BJ (cell line): Measurements from ENCODE around the gene ZDHHC11. TPM values are rescaled to one million over a fixed set of nuclear protein-coding genes. Genes with fewer than 3 reads are reported as not detected.
"Not testable (repeated sequence)": the region's sequence is repeated elsewhere in the genome, so short reads cannot be mapped to it uniquely, and the experiment has no call there.

ENCODE experiments used
- CTCF ChIA-PET: fragments of 350-600 bp; formaldehyde crosslinking; extraction: SDS; loops from one replicate; lab custom pipeline; 2021; ENCODE audit warnings: antibody characterized with exemption, inconsistent platforms; lab: Yijun Ruan, JAX
- POLR2A ChIA-PET: fragments of 300-600 bp; sonication (Branson Sonifier 250); formaldehyde crosslinking; extraction: SDS; loops from one replicate; lab custom pipeline; 2021; ENCODE audit warnings: antibody characterized with exemption; lab: Charles Lee
- DNase-seq: peaks from one replicate; pipeline ENCODE4 v3.0.0-alpha.2; 2011; ENCODE audit warnings: low read depth
- H3K27me3 ChIP-seq: 2 replicates; pipeline ENCODE4 v1.6.0; 2011; ENCODE audit warnings: low read length; ENCODE audit not compliant: control insufficient read depth, insufficient read depth
- H3K36me3 ChIP-seq: 2 replicates; pipeline ENCODE4 v1.5.1; 2011; ENCODE audit warnings: low read length; ENCODE audit not compliant: control insufficient read depth, insufficient read depth
- H3K4me3 ChIP-seq: 2 replicates; pipeline ENCODE4 v1.5.1; 2011; ENCODE audit warnings: low read depth, mild to moderate bottlenecking, control low read depth, low read length
- polyA plus RNA-seq: library from polyadenylated mRNA; depleted of rRNA; stranded (reverse); fragments of >200 nt; gene quantifications from 2 replicates; pipeline ENCODE4 v1.2.3, GENCODE V29; 2011
- TF ChIP-seq, protein P1 (sequence below): IDR thresholded peaks from 2 replicates; pipeline ENCODE4 v1.5.1; 2011; ENCODE audit warnings: low read depth, mild to moderate bottlenecking, control low read depth, inconsistent platforms, low read length, moderate library complexity; ENCODE audit not compliant: insufficient read depth

ZDHHC11 gene
- polyA plus RNA-seq, 1 experiment = 0.15 TPM

DNA sequence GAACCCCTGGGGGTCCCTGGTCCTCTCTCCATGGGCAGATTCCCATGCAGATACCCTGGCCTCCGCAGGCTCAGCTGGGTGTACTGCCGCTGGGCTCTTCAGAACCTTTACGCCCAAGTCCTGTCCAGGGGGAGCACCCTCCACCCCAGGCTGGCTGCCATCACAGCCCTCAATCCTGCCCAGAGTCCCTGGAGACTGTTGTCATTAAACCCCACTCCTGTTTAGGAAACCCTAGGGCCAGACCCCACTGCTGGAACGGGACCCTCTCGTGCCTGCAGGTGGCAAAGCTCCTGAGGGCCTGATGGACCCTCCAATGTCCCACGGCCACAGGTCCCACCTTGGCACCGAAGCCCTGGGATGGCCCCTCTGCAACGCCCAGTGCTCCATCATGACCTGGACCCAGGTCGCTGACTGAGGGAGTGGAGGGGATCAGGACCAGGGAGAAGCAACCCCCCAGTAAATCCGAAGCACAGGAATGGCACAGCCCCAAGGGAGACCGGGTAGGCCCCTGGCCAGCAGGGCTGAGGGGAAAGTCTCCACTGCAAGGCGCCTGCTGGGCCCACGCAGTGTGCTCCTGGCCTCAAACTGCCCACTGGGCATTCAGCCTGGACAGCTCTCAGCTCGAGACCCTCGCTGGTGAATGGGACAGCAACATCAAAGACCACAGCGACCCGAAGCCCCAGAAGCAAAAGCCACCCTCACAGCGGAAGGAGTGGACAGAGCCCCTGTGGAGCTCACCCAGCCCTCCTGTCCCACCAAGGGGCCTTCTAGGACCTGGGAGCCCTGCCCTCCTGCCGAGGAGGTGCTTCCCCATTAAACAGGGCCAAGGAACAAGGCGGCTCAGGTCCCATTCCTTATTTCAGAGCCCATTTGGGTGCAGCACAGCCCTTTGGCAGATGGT lies 74.6 kb downstream of the ZDHHC11 start:
- no peaks in the 10 kb centered on the region for H3K36me3 ChIP-seq
- ChIA-PET CTCF (no interaction called here), POLR2A (no interaction called here)
- no peak for DNase-seq
- TF ChIP-seq, protein P1, sequence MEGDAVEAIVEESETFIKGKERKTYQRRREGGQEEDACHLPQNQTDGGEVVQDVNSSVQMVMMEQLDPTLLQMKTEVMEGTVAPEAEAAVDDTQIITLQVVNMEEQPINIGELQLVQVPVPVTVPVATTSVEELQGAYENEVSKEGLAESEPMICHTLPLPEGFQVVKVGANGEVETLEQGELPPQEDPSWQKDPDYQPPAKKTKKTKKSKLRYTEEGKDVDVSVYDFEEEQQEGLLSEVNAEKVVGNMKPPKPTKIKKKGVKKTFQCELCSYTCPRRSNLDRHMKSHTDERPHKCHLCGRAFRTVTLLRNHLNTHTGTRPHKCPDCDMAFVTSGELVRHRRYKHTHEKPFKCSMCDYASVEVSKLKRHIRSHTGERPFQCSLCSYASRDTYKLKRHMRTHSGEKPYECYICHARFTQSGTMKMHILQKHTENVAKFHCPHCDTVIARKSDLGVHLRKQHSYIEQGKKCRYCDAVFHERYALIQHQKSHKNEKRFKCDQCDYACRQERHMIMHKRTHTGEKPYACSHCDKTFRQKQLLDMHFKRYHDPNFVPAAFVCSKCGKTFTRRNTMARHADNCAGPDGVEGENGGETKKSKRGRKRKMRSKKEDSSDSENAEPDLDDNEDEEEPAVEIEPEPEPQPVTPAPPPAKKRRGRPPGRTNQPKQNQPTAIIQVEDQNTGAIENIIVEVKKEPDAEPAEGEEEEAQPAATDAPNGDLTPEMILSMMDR = no peak
- H3K27me3 ChIP-seq = no peaks in the 10 kb centered on the region; the same call in 1 of the 2 replicates
- H3K4me3 ChIP-seq = no peak overlapping the region

DNA sequence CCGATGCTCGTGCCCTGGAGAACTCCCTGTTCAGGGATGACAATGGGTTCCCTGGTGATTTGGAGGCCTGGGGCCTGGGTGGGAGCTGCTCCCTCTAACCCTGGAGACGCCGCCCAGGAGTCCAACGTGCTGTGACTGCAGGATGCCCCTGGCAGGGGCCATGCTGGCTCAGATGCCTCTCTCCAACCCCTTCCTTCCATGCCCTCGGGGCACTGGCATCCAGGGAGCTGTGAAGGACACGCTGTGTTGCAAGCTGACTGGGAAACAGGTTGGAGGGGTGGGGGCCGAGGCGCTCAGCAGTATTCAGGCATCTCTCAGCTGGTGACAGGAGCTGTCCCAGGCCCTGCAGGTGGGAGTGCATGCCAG lies 75.2 kb downstream of the ZDHHC11 start:
- POLR2A ChIA-PET, H3K27me3 ChIP-seq, H3K4me3 ChIP-seq, DNase-seq, CTCF ChIA-PET, H3K36me3 ChIP-seq: not testable (repeated sequence)

DNA sequence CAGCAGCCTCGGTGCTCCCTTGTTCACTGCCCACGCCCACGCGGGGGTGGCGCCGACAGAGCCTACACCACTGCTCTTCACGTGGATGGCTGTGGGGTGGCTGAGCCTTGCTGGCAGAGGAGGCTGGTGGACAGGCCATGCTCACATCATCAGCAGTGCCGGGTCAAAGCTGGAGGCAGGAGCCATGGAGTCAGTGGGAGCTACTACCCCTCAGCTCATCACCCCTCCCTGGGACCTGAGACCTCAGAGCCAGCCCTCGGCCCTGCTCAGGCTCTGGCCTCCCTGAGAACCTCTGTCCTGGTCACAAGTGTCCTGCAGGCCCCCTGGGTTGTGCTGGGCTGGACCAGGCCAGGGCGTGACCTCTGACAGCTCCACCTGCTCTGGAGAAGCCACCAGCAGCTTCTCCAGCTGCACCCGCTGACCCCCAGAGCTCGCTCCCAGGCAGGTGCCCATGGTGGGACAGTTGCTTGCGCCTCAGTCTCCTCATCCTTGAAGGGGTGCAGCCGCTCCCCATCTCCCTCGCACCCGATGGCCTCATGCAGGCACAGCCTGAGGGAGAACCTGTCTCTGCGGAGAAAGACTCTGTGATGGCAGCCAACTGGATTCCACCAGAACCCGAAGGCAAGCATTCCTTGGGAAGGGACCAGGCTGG lies 75.8 kb downstream of the ZDHHC11 start:
- CTCF ChIA-PET, DNase-seq, H3K27me3 ChIP-seq, POLR2A ChIA-PET, H3K36me3 ChIP-seq, H3K4me3 ChIP-seq: not testable (repeated sequence)

DNA sequence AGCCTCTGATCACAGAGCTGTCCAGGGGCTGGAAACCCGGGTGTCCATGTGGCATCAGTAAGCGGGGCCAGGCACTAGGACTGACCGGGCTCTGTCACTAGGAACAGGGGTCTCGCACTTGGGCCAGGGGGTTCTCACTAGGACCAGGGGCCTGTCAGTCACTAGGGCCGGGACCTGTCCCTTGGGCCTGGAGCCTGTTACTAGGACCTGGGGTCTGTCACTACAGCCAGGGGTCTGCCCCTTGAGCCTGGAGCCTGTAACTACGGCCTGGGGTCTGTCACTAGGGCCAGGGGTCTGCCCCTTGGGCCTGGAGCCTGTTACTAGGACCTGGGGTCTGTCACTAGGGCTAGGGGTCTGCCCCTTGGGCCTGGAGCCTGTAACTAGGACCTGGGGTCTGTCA lies 76.5 kb downstream of the ZDHHC11 start:
- H3K36me3 ChIP-seq = not testable (repeated sequence)

DNA sequence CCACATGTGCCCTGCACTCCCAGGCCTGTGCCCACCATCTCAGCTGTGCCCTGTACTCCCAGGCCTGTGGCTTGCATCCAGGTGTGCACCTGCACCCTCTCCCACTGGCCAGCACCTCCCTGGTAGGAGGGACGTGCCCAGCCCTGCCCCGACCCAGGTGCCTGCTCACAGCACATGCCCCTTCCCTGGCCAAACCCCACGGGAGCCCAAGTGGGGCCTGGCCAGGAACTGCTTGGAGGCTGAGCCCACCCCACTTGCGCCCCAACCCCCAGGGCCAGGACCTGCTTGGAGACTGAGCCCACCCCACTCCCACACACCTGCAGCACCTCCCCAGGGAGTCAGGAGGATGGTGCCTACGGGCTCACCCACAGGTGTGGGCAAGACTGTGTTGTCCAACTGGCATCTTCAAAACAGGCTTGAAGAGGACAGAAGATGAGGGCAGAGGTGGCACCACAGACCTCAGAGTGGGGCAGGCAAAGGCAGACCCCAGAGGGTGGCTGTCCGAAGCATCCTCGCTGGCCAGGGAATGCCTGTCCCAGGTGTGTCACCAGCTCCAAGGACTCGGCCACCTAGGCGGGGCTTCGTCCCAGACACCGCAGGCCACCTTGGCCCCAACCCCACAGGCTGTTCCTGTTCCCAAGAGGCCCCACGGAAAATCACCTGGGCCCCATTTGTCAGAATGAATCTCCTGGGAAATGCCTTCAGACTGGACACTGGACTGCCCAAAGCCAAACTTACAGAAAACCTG lies 77.1 kb downstream of the ZDHHC11 start:
- H3K4me3 ChIP-seq = no peak overlapping the region
- DNase-seq = no peak
- no peaks in the 10 kb centered on the region for H3K36me3 ChIP-seq
- TF ChIP-seq, protein P1 = no peak
- POLR2A ChIA-PET = no interaction called here
- no peaks in the 10 kb centered on the region; the same call in 1 of the 2 replicates for H3K27me3 ChIP-seq
- CTCF ChIA-PET = no interaction called here

More for the DNA sequence above, 76.5 kb downstream of the ZDHHC11 start:
- H3K27me3 ChIP-seq, POLR2A ChIA-PET, CTCF ChIA-PET, DNase-seq, H3K4me3 ChIP-seq: not testable (repeated sequence)

DNA sequence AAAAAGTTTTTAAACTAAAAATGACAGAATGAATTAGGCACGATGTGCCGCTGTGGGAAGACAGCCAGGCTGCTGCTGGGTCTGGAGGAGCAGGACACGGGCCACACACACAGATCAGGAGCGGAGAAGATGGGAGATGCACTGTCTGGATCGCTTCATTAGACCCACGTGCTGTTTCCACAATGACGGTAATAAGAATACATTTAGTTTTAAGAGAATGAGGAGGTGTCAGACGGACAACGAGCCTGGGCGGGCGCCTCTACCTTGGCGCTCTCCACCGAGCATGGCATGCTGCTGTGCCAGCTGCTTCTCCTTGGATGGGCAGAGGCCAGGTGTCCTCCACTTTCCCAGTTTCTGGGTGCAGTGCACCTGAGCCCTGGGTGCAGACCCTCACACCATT lies 77.9 kb downstream of the ZDHHC11 start:
- H3K27me3 ChIP-seq, POLR2A ChIA-PET, CTCF ChIA-PET, H3K36me3 ChIP-seq, H3K4me3 ChIP-seq, DNase-seq: not testable (repeated sequence)

DNA sequence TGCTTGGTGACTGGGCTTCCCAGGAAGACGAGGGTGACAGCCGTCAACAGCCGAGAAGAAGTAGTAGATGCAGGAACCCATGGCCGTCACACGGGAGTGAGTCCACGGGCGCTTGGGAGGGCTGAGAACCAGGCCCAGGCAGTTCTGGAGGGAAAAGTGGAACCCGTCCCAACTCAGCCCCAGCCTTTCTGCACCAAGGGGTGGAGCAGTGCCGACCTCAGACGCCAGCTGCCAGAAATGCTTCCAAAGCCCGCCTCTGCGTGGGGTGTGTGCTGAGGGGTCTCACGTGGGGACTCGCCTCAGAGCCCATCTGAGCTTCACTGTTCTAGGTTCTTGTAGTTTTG lies 78.3 kb downstream of the ZDHHC11 start:
- H3K27me3 ChIP-seq, H3K4me3 ChIP-seq, DNase-seq, POLR2A ChIA-PET, CTCF ChIA-PET, H3K36me3 ChIP-seq: not testable (repeated sequence)

DNA sequence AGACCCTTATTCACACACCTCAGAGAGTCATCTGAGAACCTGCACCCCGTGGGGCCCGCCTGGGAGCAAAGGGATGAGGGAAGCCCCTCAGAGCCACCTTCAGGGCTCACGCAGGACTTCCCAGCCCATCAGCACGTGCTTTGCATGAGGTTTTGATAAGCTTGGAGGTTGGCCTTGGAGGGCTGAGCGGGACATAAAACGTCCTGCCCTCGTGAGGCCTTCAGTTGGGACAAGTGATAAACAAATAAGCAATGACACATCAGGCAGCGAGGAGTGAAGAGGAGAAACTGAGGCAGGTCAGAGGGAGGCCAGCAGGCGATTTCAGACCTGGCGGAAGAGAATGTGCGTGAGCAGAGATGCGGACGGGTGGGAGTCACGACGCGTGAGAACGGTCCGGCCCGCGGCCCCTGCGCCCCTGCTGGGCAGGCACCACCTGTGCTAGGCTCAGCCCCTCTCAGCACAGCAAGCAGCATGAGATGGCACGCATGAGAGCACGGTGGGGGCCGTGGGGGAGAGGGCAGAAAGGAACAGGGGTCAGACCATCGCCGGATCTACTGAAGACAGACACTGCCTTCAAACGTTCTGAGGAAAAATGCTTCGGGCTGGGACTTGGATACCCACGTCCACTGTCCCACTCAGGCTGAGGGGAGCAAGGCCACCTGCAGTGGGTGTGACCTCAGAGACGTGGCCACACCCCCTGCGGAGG lies 78.8 kb downstream of the ZDHHC11 start:
- H3K4me3 ChIP-seq, CTCF ChIA-PET, H3K27me3 ChIP-seq, DNase-seq, H3K36me3 ChIP-seq, POLR2A ChIA-PET: not testable (repeated sequence)

DNA sequence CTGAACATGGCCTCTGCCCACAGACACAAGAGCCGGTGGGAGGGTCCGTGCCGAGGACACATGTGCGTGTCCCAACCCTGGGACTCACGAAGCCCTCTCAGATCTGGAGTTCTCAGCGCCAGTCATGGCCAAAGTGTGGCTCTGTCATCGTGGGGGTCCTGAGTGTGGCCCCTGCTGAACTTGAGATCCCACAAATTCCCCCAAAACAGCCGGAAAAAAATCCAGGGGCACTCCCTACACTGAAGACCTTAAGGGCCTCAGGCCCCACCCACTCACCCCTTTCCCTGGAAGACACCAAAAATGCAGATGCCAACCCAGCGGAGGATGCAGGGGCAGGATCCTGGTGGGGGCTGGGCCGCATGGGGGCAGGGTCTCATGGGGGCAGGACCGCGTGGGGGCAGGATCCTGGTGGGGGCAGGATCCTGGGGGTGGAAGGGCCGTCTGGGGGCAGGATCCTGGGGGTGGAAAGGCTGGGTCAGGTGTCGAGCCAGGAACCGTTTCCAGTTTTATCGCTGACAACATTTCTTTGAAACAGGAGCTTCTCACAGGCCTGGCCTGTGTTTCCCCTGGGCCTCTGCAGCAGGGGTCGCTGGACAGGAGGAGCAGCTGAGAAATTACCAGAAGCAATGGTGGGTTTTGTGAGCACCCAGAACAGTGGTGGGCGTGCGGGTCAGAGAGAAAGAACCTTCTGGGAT lies 79.6 kb downstream of the ZDHHC11 start:
- H3K4me3 ChIP-seq, CTCF ChIA-PET, H3K36me3 ChIP-seq, H3K27me3 ChIP-seq, DNase-seq, POLR2A ChIA-PET: not testable (repeated sequence)

DNA sequence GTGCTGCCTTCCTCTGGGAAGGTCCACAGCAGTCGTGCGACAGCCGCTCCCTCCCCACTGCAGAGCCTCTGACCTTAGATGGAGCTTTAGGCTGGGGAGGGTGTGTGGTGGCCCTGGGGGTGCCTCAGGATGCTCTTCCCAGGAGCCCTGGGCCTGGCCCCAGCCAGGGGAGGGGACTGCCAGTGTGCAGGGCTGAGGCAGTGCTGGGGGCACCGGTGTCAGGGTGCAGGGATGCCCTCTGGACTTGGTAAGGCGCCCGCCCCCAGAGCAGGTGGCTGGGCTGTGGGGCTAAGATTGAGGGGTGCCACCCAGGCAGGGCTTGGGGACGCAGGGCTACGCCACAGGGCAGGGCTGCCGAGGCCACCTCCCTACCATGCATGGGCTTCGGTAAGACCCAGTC lies 80.2 kb downstream of the ZDHHC11 start:
- H3K4me3 ChIP-seq, CTCF ChIA-PET, H3K27me3 ChIP-seq, POLR2A ChIA-PET, DNase-seq, H3K36me3 ChIP-seq: not testable (repeated sequence)
